VCaP (cell line): ENCODE results near the gene MPZ.

Experiments
- H3K27ac ChIP-seq: fragments of 450-650 bp; 2 replicates; pipeline ENCODE4 v1.5.1; 2017
- CTCF ChIP-seq: fragments of 450-650 bp; conservative IDR thresholded peaks from 2 replicates; pipeline ENCODE4 v1.5.1; 2017; ENCODE audit warnings: mild to moderate bottlenecking, moderate library complexity

Gene MPZ

GRCh38 chr1:161309868-161310267, at the start of gene MPZ:
Gene MPZ, minus strand, starts transcription at chr1:161309968. Its CDS starts 63 bp downstream, at chr1:161309905.
- no peak for TF ChIP-seq CTCF
- H3K27ac ChIP-seq: no peak within 1 kb of the TSS

- no peak for TF ChIP-seq CTCF
Observed at GRCh38 chr1:161359291-161359690, 49.5 kb upstream of the MPZ start.

GRCh38 chr1:161357073-161357472, 47.3 kb upstream of the MPZ start:
- H3K27ac ChIP-seq: no peak overlapping the region
- no peak for TF ChIP-seq CTCF

More at GRCh38 chr1:161359291-161359690, 49.5 kb upstream of the MPZ start:
- no peak overlapping the region for H3K27ac ChIP-seq

- no peak for TF ChIP-seq CTCF
- no peak overlapping the region for H3K27ac ChIP-seq
Observed at GRCh38 chr1:161351482-161351881, 41.7 kb upstream of the MPZ start.

- no peak for TF ChIP-seq CTCF
- H3K27ac ChIP-seq: no peak overlapping the region
Observed at GRCh38 chr1:161350671-161351070, 40.9 kb upstream of the MPZ start.

- no peak for TF ChIP-seq CTCF
- H3K27ac ChIP-seq: no peak overlapping the region
Observed at GRCh38 chr1:161342821-161343220, 33.1 kb upstream of the MPZ start.

GRCh38 chr1:161342177-161342576, 32.4 kb upstream of the MPZ start:
- no peak for TF ChIP-seq CTCF
- H3K27ac ChIP-seq: no peak overlapping the region

- TF ChIP-seq CTCF: no peak
- H3K27ac ChIP-seq: no peak overlapping the region
Observed at GRCh38 chr1:161335796-161336195, 26.0 kb upstream of the MPZ start.
